Endothelial cell of umbilical vein (primary cell): ENCODE measurements around the gene RHOH. TPM values are rescaled to one million over a fixed set of nuclear protein-coding genes. Genes with fewer than 3 reads are reported as not detected.

Experiments used
- BruUV-seq: library from RNA; stranded (reverse); fragments of 400-500 nt; replicated peaks from 2 replicates; lab custom pipeline; 2021; lab: Mats Ljungman, UMichigan
- CTCF ChIA-PET: fragments of 300-600, 350-600 bp; sonication (Branson Sonifier 250); formaldehyde crosslinking; loops from one replicate; lab custom pipeline; 2021; ENCODE audit warnings: antibody characterized with exemption, inconsistent platforms; lab: Charles Lee
- POLR2A ChIA-PET: fragments of 300-600, 350-600 bp; sonication (Branson Sonifier 250); formaldehyde crosslinking; loops from one replicate; lab custom pipeline; 2021; ENCODE audit warnings: antibody characterized with exemption, inconsistent platforms; lab: Charles Lee
- DNase-seq: peaks from one replicate; pipeline ENCODE4 v3.0.0-alpha.2; 2011; ENCODE audit warnings: low read depth, low spot score
- FAIRE-seq: peaks from 2 replicates; lab custom pipeline; 2011; peaks lifted over from hg19 to GRCh38; lab: Jason Lieb, UNC
- H2AFZ ChIP-seq: 2 replicates; pipeline ENCODE4 v1.6.0; 2012; ENCODE audit warnings: low read depth, low read length, control low read depth, inconsistent platforms
- H3K27ac ChIP-seq: 2 replicates; pipeline ENCODE4 v1.5.1; 2011; ENCODE audit warnings: low read depth, mild to moderate bottlenecking, control low read depth, low read length, moderate library complexity; ENCODE audit not compliant: insufficient read depth
- H3K27me3 ChIP-seq, 2 experiments: 2 replicates each; pipeline versions ENCODE4 v1.6.0 to v1.6.1; 2011; ENCODE audit warnings: low read length in 2 of 2, mixed read lengths in 1 of 2; ENCODE audit not compliant: control insufficient read depth in 2 of 2, insufficient read depth in 2 of 2
- H3K36me3 ChIP-seq, 2 experiments: 2 replicates in 1 of 2; 3 replicates in 1 of 2; pipeline ENCODE4 v1.5.1; 2011; ENCODE audit warnings: low read length in 2 of 2, mild to moderate bottlenecking in 1 of 2, moderate library complexity in 1 of 2; ENCODE audit not compliant: control insufficient read depth in 2 of 2, insufficient read depth in 2 of 2; ENCODE audit errors: extremely low read depth in 1 of 2
- H3K4me1 ChIP-seq: 3 replicates; pipeline ENCODE4 v1.5.1; 2011; ENCODE audit warnings: mild to moderate bottlenecking, low read length; ENCODE audit not compliant: control insufficient read depth, insufficient read depth; ENCODE audit errors: extremely low read depth
- H3K4me2 ChIP-seq: 2 replicates; pipeline ENCODE4 v1.6.1; 2011; ENCODE audit warnings: low read length, control low read depth, mixed read lengths; ENCODE audit not compliant: insufficient read depth
- H3K4me3 ChIP-seq, 3 experiments: fragments of 200-600 bp in 1 of 3; sonication (generic), shearing (Covaris generic) in 1 of 3; replicated peaks in 1 of 3; 2 replicates each; pipeline ENCODE4 v1.5.1; 2011 to 2016; ENCODE audit warnings: control low read depth in 3 of 3, low read length in 3 of 3, mild to moderate bottlenecking in 2 of 3, inconsistent platforms in 1 of 3, low read depth in 1 of 3, moderate library complexity in 1 of 3; ENCODE audit not compliant: insufficient read depth in 1 of 3
- H3K79me2 ChIP-seq: 2 replicates; pipeline ENCODE4 v1.6.0; 2012; ENCODE audit warnings: low read length, inconsistent platforms; ENCODE audit not compliant: control insufficient read depth, insufficient read depth
- H3K9ac ChIP-seq: replicated peaks from 2 replicates; pipeline ENCODE3; 2011; ENCODE audit warnings: low read length, control low read depth; ENCODE audit not compliant: insufficient read depth; ENCODE audit errors: extremely low read depth
- H3K9me1 ChIP-seq: replicated peaks from 3 replicates; pipeline ENCODE4 v1.6.0; 2011; ENCODE audit warnings: mild to moderate bottlenecking, low read length; ENCODE audit not compliant: control insufficient read depth, insufficient read depth; ENCODE audit errors: extremely low read depth
- H3K9me3 ChIP-seq: replicated peaks from 2 replicates; pipeline ENCODE4 v1.5.1; 2012; ENCODE audit warnings: low read length, inconsistent platforms; ENCODE audit not compliant: control insufficient read depth, insufficient read depth
- H4K20me1 ChIP-seq: replicated peaks from 2 replicates; pipeline ENCODE3; 2011; ENCODE audit warnings: mild to moderate bottlenecking, low read length; ENCODE audit not compliant: control insufficient read depth, insufficient read depth; ENCODE audit errors: extremely low read depth
- EZH2 ChIP-seq: IDR thresholded peaks from 2 replicates; pipeline ENCODE4 v1.6.1; 2012; ENCODE audit warnings: borderline replicate concordance, low read depth, mild to moderate bottlenecking, moderate library complexity, low read length, inconsistent platforms; ENCODE audit not compliant: severe bottlenecking
- FOS ChIP-seq: IDR thresholded peaks from 2 replicates; pipeline ENCODE4 v1.6.1; 2011; ENCODE audit warnings: mild to moderate bottlenecking, low read length, moderate library complexity, borderline replicate concordance; ENCODE audit not compliant: insufficient read depth
- GATA2 ChIP-seq: IDR thresholded peaks from 2 replicates; pipeline ENCODE4 v1.7.0; 2011; ENCODE audit warnings: low read depth, mild to moderate bottlenecking, moderate library complexity, mixed read lengths, low read length; ENCODE audit not compliant: insufficient read length, insufficient read depth
- JUN ChIP-seq: IDR thresholded peaks from 2 replicates; pipeline ENCODE4 v1.6.1; 2011; ENCODE audit warnings: borderline replicate concordance, low read depth; ENCODE audit not compliant: insufficient read length, insufficient read depth
- MAX ChIP-seq: IDR thresholded peaks from 2 replicates; pipeline ENCODE4 v1.6.1; 2011; ENCODE audit not compliant: insufficient read depth, insufficient read length
- MYC ChIP-seq: IDR thresholded peaks from one replicate; pipeline ENCODE4 v1.6.1; 2011; ENCODE audit warnings: mild to moderate bottlenecking, low read depth, low read length
- POLR2A ChIP-seq: IDR thresholded peaks from 2 replicates; pipeline ENCODE4 v1.6.1; 2012; ENCODE audit warnings: low read depth, mild to moderate bottlenecking, control low read depth, low read length
- POLR2AphosphoS5 ChIP-seq: IDR thresholded peaks from 2 replicates; pipeline ENCODE4 v1.6.1; 2012; ENCODE audit warnings: low read depth, mild to moderate bottlenecking, control low read depth, low read length, moderate library complexity; ENCODE audit not compliant: insufficient read depth
- dilution Hi-C: fragments of 300-500 bp; cut with MboI; formaldehyde crosslinking; loops from one replicate; pipeline ENCODE4 v1.15.0; 2019; ENCODE audit warnings: low sequenced_read_pairs; ENCODE audit not compliant: extremely low pct_ligation_motif_present
- intact Hi-C: fragments of 100-400 bp; cut with micrococcal nuclease; formaldehyde crosslinking; loops from one replicate; pipeline ENCODE4 v1.10.0; 2022
- polyA plus RNA-seq, 4 experiments: library from polyadenylated mRNA; depleted of rRNA in 3 of 4; stranded (reverse) in 3 of 4; unstranded in 1 of 4; fragments of >200 nt; gene quantifications; 2 replicates each; pipeline versions ENCODE4 v1.2.1 to v1.2.3, GENCODE V29; 2011 to 2012; ENCODE audit warnings: missing spikeins in 1 of 4
- total RNA-seq: library from RNA; stranded (reverse); gene quantifications from 2 replicates; pipeline ENCODE4 v1.2.3, GENCODE V29; 2021
- TF ChIP-seq, protein P1 (sequence below), 2 donors: IDR thresholded peaks; 1 replicate in 1 of 2; 2 replicates in 1 of 2; pipeline ENCODE4 v1.5.1; 2011; ENCODE audit warnings: low read length in 2 of 2, mild to moderate bottlenecking in 2 of 2, moderate library complexity in 2 of 2, control low read depth in 1 of 2, inconsistent platforms in 1 of 2, low read depth in 1 of 2; ENCODE audit not compliant: insufficient read depth in 1 of 2; ENCODE audit errors: extremely low read depth in 1 of 2

The RHOH gene
- total and polyA plus RNA-seq, 2 donors (not counting 3 experiments of a cell fraction or from before 2014, with no cell fraction given): not detected

GRCh38 chr4:40233227-40233626, 36.4 kb downstream of the RHOH start:
- intact Hi-C loops: no loop called here
- CTCF ChIA-PET: no interaction called here

More at GRCh38 chr4:40233227-40233626, 36.4 kb downstream of the RHOH start:
- no peaks in the 10 kb centered on the region for H3K27me3 ChIP-seq
- DNase-seq (no peak), FAIRE-seq (no peak)
- BruUV-seq: no TSS peak
- H3K4me2 ChIP-seq: no peak overlapping the region
- POLR2A ChIA-PET: no interaction called here
- no peaks in the 10 kb centered on the region for H3K9me1 ChIP-seq
- no peak overlapping the region for H3K27ac ChIP-seq
- no peak overlapping the region for H2AFZ ChIP-seq
- H3K9me3 ChIP-seq: no peaks in the 10 kb centered on the region
- TF ChIP-seq JUN (no peak), EZH2 (no peak), MAX (no peak), MYC (no peak), POLR2AphosphoS5 (no peak), POLR2A (no peak), GATA2 (no peak), FOS (no peak)
- TF ChIP-seq, protein P1, sequence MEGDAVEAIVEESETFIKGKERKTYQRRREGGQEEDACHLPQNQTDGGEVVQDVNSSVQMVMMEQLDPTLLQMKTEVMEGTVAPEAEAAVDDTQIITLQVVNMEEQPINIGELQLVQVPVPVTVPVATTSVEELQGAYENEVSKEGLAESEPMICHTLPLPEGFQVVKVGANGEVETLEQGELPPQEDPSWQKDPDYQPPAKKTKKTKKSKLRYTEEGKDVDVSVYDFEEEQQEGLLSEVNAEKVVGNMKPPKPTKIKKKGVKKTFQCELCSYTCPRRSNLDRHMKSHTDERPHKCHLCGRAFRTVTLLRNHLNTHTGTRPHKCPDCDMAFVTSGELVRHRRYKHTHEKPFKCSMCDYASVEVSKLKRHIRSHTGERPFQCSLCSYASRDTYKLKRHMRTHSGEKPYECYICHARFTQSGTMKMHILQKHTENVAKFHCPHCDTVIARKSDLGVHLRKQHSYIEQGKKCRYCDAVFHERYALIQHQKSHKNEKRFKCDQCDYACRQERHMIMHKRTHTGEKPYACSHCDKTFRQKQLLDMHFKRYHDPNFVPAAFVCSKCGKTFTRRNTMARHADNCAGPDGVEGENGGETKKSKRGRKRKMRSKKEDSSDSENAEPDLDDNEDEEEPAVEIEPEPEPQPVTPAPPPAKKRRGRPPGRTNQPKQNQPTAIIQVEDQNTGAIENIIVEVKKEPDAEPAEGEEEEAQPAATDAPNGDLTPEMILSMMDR (IDR thresholded peaks at IDR 0.05; ENCODE audit: extremely low read depth in 1 of 2, insufficient read depth in 1 of 2, low read depth in 1 of 2, low read length in 2 of 2): no peak
- H3K4me3 ChIP-seq: no peak overlapping the region
- dilution Hi-C loops: no loop called here
- H3K36me3 ChIP-seq: no peaks in the 10 kb centered on the region
- no peaks in the 10 kb centered on the region for H3K79me2 ChIP-seq
- H3K4me1 ChIP-seq: no peaks in the 10 kb centered on the region
- H3K9ac ChIP-seq: no peak overlapping the region
- H4K20me1 ChIP-seq: no peaks in the 10 kb centered on the region
